Heart left ventricle (tissue), 16 donors: ENCODE data around the gene ACSS1. TPM values are rescaled to one million over a fixed set of nuclear protein-coding genes. Genes with fewer than 3 reads are reported as not detected.

ENCODE experiments used
- ATAC-seq, 4 donors: fragments of 200-7000 bp; cut with Tn5 transposase; one replicate each; pipeline ENCODE4 v1.9.1; 2020 to 2022; ENCODE audit warnings: moderate library complexity in 4 of 4, mild to moderate bottlenecking in 3 of 4, moderate number of reproducible peaks in 1 of 4
- DNase-seq, 5 donors: peaks; one replicate each; pipeline ENCODE4 v3.0.0-alpha.2; 2020
- H3K27ac ChIP-seq, 12 donors: fragments of 200-600 bp; sonication (generic) in 4 of 12; one replicate each; pipeline versions ENCODE4 v1.5.0 to v1.8.0; 2016 to 2022; ENCODE audit warnings: mild to moderate bottlenecking in 2 of 12
- H3K27me3 ChIP-seq, 9 donors: fragments of 200-600 bp; sonication (generic) in 2 of 9; one replicate each; pipeline versions ENCODE4 v1.5.1 to v1.8.0; 2016 to 2022; ENCODE audit warnings: mild to moderate bottlenecking in 3 of 9
- H3K36me3 ChIP-seq, 9 donors: fragments of 200-600 bp; sonication (generic) in 2 of 9; one replicate each; pipeline versions ENCODE4 v1.5.0 to v1.8.0; 2018 to 2022; ENCODE audit warnings: mild to moderate bottlenecking in 2 of 9
- H3K4me1 ChIP-seq, 12 donors: fragments of 200-600 bp; sonication (generic) in 4 of 12; one replicate each; pipeline versions ENCODE4 v1.5.0 to v1.8.0; 2016 to 2022; ENCODE audit warnings: mild to moderate bottlenecking in 3 of 12
- H3K4me3 ChIP-seq, 12 donors: fragments of 200-600 bp; sonication (generic) in 4 of 12; one replicate each; pipeline versions ENCODE4 v1.5.0 to v1.8.0; 2017 to 2022; ENCODE audit warnings: mild to moderate bottlenecking in 9 of 12, moderate library complexity in 4 of 12
- H3K9me3 ChIP-seq, 12 donors: fragments of 200-600 bp; sonication (generic) in 4 of 12; one replicate each; pipeline versions ENCODE4 v1.5.0 to v1.8.0; 2016 to 2022; ENCODE audit warnings: mild to moderate bottlenecking in 1 of 12
- CTCF ChIP-seq, 12 donors: fragments of 200-600 bp; sonication (generic) in 4 of 12; IDR thresholded peaks; one replicate each; pipeline versions ENCODE4 v1.5.0 to v1.8.0; 2018 to 2022; ENCODE audit warnings: antibody characterized with exemption in 12 of 12, mild to moderate bottlenecking in 5 of 12
- POLR2A ChIP-seq, 2 donors: fragments of 450-650 bp; IDR thresholded peaks; one replicate each; pipeline ENCODE4 v1.6.1; 2017; ENCODE audit warnings: antibody characterized with exemption in 2 of 2, mild to moderate bottlenecking in 2 of 2, moderate library complexity in 2 of 2
- WGBS, 4 donors: extraction: QIAGEN DNeasy Blood & Tissue Kit in 2 of 4; methylation state at CpG; one replicate each; pipeline versions ENCODE4 v1.1.5 to v1.1.7; 2013 to 2018; 5-methylcytosine and 5-hydroxymethylcytosine counted together
- intact Hi-C, 10 donors: fragments of 100-400 bp; cut with DNase I; formaldehyde crosslinking; loops; one replicate each; pipeline versions ENCODE4 v1.11.1 to v1.14.2; 2022
- polyA plus RNA-seq, 2 donors: library from polyadenylated mRNA; stranded (reverse); fragments of 200-250 nt; gene quantifications; one replicate each; pipeline ENCODE4 v1.2.3, GENCODE V29; 2013
- total RNA-seq, 9 donors: library from RNA; depleted of rRNA in 2 of 9; stranded (reverse); fragments of >200 nt in 2 of 9; fragmentation: NEBNext Ultra II Directional in 3 of 9; extraction: Animal tissue kit (Norgen Biotek cat#: 25700) in 3 of 9; gene quantifications; one replicate each; pipeline versions ENCODE4 v1.1.0 to v1.2.4, GENCODE V29; 2016 to 2023
- donor health status: ischemic (EF 13 %, LVEDD 7.1; RV severe dilation, severe dysfunction).
- donor health status: healthy with polysubstance abuse.
- donor health status: DM: no; HTN: yes; CAD: no.
- donor health status: DM: no; HTN: no; CAD: no.
- donor health status: ischemic (EF 25% LVEDD 6.9; RV normal size, moderate dysfunction).
- donor health status: ischemic (EF 25% LVEDD 5.7; RV mildly dilated, moderate dysfunction).
- donor health status: healthy.
- donor health status: DM: yes; HTN: yes; CAD: no.
- donor health status: ischemic (EF 35%, LVEDD 5.7; RV mildly dilated, moderate dysfunction).
- donor health status: nonischemic (EF 11% LVEDD 7.7; RV severe dilation, severe dysfunction).
- donor health status: DM: yes; HTN: yes; CAD: no.
- donor health status: PGD.
- donor health status: ischemic (EF 29% LVEDD 5.4; RV normal size, mild dysfunction).
- donor health status: nonischemic (EF 23%, LVEDD 6.1; RV moderate dilation, normal function).

ACSS1 gene
- total and polyA plus RNA-seq, 11 donors: 43.5 to 177 (median 81.4) TPM

GRCh38 chr20:25007491-25008305, 50.2 kb downstream of the ACSS1 start:
- TF ChIP-seq POLR2A (IDR thresholded peaks at IDR 0.05): no peak
- no peak for TF ChIP-seq CTCF (IDR thresholded peaks at IDR 0.05)
- H3K27ac ChIP-seq: peak overlapping the region in 4 of 12 donors; percentile 13 to 70 (median 50)
- intact Hi-C loops: no loop called here
- H3K4me1 ChIP-seq: peaks cover 0 to 62% (median 12%) of the 10 kb centered on the region in 12 donors
- peaks cover 0 to 93% (median 69%) of the 10 kb centered on the region in 9 donors for H3K36me3 ChIP-seq
- 88 to 94% (median 92%) methylated on average over 19 to 22 of the region's 22 CpGs for WGBS, 4 donors
- peaks cover 0 to 1% (median 0%) of the 10 kb centered on the region in 12 donors for H3K9me3 ChIP-seq
- DNase-seq (peak in 1 of 5 donors; percentile 13), ATAC-seq (no peak)
- H3K4me3 ChIP-seq: no peak overlapping the region
- H3K27me3 ChIP-seq: no peaks in the 10 kb centered on the region

- H3K4me3 ChIP-seq: no peak overlapping the region
- ATAC-seq: peak in 1 of 4 donors; percentile 2
- H3K27ac ChIP-seq: peak overlapping the region in 9 of 12 donors; percentile 25 to 70 (median 46)
- peaks cover 0 to 83% (median 62%) of the 10 kb centered on the region in 9 donors for H3K36me3 ChIP-seq
- intact Hi-C loops: no loop called here
- DNase-seq: peak in 1 of 5 donors; percentile 14
- peaks cover 0 to 52% (median 11%) of the 10 kb centered on the region in 12 donors for H3K4me1 ChIP-seq
- no peak for TF ChIP-seq CTCF (IDR thresholded peaks at IDR 0.05)
- TF ChIP-seq POLR2A (IDR thresholded peaks at IDR 0.05): no peak
- H3K9me3 ChIP-seq: peaks cover 0 to 2% (median 0%) of the 10 kb centered on the region in 12 donors
- H3K27me3 ChIP-seq: no peaks in the 10 kb centered on the region
- WGBS, 4 donors: 63 to 81% (median 73%) methylated on average over 10 to 12 of the region's 12 CpGs
Measured at GRCh38 chr20:25006431-25007167, 51.3 kb downstream of the ACSS1 start.

- Histone ChIP-seq H3K27me3 (no peaks in the 10 kb centered on the region), H3K9me3 (peaks cover 0 to 2% (median 0%) of the 10 kb centered on the region in 12 donors), H3K27ac (peak overlapping the region in 8 of 12 donors; percentile 12 to 70 (median 36)), H3K4me3 (no peak overlapping the region), H3K36me3 (peaks cover 0 to 73% (median 53%) of the 10 kb centered on the region in 9 donors), H3K4me1 (peaks cover 0 to 55% (median 10%) of the 10 kb centered on the region in 12 donors)
- 81 to 90% (median 86%) methylated on average over 7 to 8 of the region's 8 CpGs for WGBS, 4 donors
- peak in 3 of 4 donors; percentile 11 to 26 (median 25) for ATAC-seq
- TF ChIP-seq POLR2A (IDR thresholded peaks at IDR 0.05) (no peak), CTCF (IDR thresholded peaks at IDR 0.05) (no peak)
- intact Hi-C loops: no loop called here
- DNase-seq: peak in 1 of 5 donors; percentile 13
Measured at GRCh38 chr20:25005661-25006060, 52.3 kb downstream of the ACSS1 start.
